Astrocyte (in vitro differentiated cells and primary cell): ENCODE data around the gene ZNF512B. TPM values are rescaled to one million over a fixed set of nuclear protein-coding genes. Genes with fewer than 3 reads are reported as not detected.

Experiments
- DNase-seq: peaks from one replicate; pipeline ENCODE4 v3.0.0-alpha.2; 2010; ENCODE audit warnings: low read depth
- FAIRE-seq: peaks from 2 replicates; lab custom pipeline; 2011; peaks lifted over from hg19 to GRCh38; lab: Jason Lieb, UNC
- H2AFZ ChIP-seq: 2 replicates; pipeline ENCODE4 v1.6.0; 2012; ENCODE audit warnings: low read depth, low read length, inconsistent platforms
- H3K27ac ChIP-seq: 2 replicates; pipeline ENCODE4 v1.5.1; 2011; ENCODE audit warnings: low read depth, low read length, inconsistent platforms
- H3K27me3 ChIP-seq: 2 replicates; pipeline ENCODE4 v1.6.0; 2011; ENCODE audit warnings: low read length, inconsistent platforms; ENCODE audit not compliant: insufficient read depth
- H3K36me3 ChIP-seq: 2 replicates; pipeline ENCODE4 v1.5.1; 2011; ENCODE audit warnings: low read length, inconsistent platforms; ENCODE audit not compliant: insufficient read depth
- H3K4me1 ChIP-seq: 2 replicates; pipeline ENCODE4 v1.5.1; 2011; ENCODE audit warnings: low read length, inconsistent platforms; ENCODE audit not compliant: insufficient read depth
- H3K4me2 ChIP-seq: 2 replicates; pipeline ENCODE4 v1.6.0; 2012; ENCODE audit warnings: low read length, inconsistent platforms
- H3K4me3 ChIP-seq: 2 replicates; pipeline ENCODE4 v1.5.1; 2011; ENCODE audit warnings: low read depth, mild to moderate bottlenecking, low read length, inconsistent platforms; ENCODE audit not compliant: insufficient read depth
- H3K79me2 ChIP-seq: 2 replicates; pipeline ENCODE4 v1.6.0; 2012; ENCODE audit warnings: mild to moderate bottlenecking, low read length, inconsistent platforms; ENCODE audit not compliant: insufficient read depth
- H3K9ac ChIP-seq: 2 replicates; pipeline ENCODE4 v1.6.0; 2012; ENCODE audit warnings: mild to moderate bottlenecking, low read length, inconsistent platforms
- H3K9me3 ChIP-seq: 2 replicates; pipeline ENCODE4 v1.5.1; 2012; ENCODE audit warnings: low read depth, mild to moderate bottlenecking, low read length, inconsistent platforms; ENCODE audit not compliant: insufficient read depth
- H4K20me1 ChIP-seq: 2 replicates; pipeline ENCODE4 v1.6.0; 2012; ENCODE audit warnings: low read length, inconsistent platforms; ENCODE audit not compliant: insufficient read depth
- H3K27ac Mint-ChIP-seq: one replicate; pipeline ENCODE4 v1.8.0; 2021; ENCODE audit warnings: mild to moderate bottlenecking, mixed read lengths; ENCODE audit not compliant: unreplicated experiment
- H3K27me3 Mint-ChIP-seq: one replicate; pipeline ENCODE4 v1.8.0; 2021; ENCODE audit warnings: low read depth, mixed read lengths; ENCODE audit not compliant: unreplicated experiment
- H3K36me3 Mint-ChIP-seq: one replicate; pipeline ENCODE4 v1.8.0; 2021; ENCODE audit warnings: low read depth, mixed read lengths; ENCODE audit not compliant: unreplicated experiment
- H3K4me1 Mint-ChIP-seq: one replicate; pipeline ENCODE4 v1.8.0; 2021; ENCODE audit warnings: low read depth, mixed read lengths; ENCODE audit not compliant: unreplicated experiment
- H3K4me3 Mint-ChIP-seq: one replicate; pipeline ENCODE4 v1.8.0; 2021; ENCODE audit warnings: mild to moderate bottlenecking, moderate library complexity, mixed read lengths; ENCODE audit not compliant: unreplicated experiment
- H3K9me3 Mint-ChIP-seq: one replicate; pipeline ENCODE4 v1.8.0; 2021; ENCODE audit warnings: mild to moderate bottlenecking, mixed read lengths; ENCODE audit not compliant: unreplicated experiment
- CTCF ChIP-seq: IDR thresholded peaks from 2 replicates; pipeline ENCODE4 v1.5.1; 2011; ENCODE audit warnings: low read depth, mild to moderate bottlenecking, inconsistent platforms, low read length, moderate library complexity; ENCODE audit not compliant: insufficient read depth
- EZH2 ChIP-seq: IDR thresholded peaks from 2 replicates; pipeline ENCODE4 v1.6.1; 2012; ENCODE audit warnings: mild to moderate bottlenecking, low read length, inconsistent platforms; ENCODE audit not compliant: insufficient read depth
- total RNA-seq: library from RNA; stranded (reverse); gene quantifications from 2 replicates; pipeline ENCODE4 v1.2.1, GENCODE V29; 2021

Gene ZNF512B
- total RNA-seq, 1 donor from 2014 or later, result 27.7 TPM

- Mint-ChIP-seq H3K27me3 (no peaks in the 10 kb centered on the region), H3K36me3 (peaks cover 2% of the 10 kb centered on the region), H3K27ac (no peak overlapping the region), H3K4me3 (no peak overlapping the region), H3K9me3 (no peaks in the 10 kb centered on the region), H3K4me1 (peaks cover 2% of the 10 kb centered on the region)
- TF ChIP-seq EZH2 (no peak), CTCF (no peak)
- Histone ChIP-seq H4K20me1 (no peaks in the 10 kb centered on the region), H2AFZ (no peak overlapping the region), H3K27me3 (no peaks in the 10 kb centered on the region), H3K4me1 (peaks cover 8% of the 10 kb centered on the region), H3K79me2 (peaks cover 24% of the 10 kb centered on the region), H3K4me2 (no peak overlapping the region), H3K36me3 (peaks cover 7% of the 10 kb centered on the region), H3K9me3 (peaks cover 39% of the 10 kb centered on the region), H3K27ac (no peak overlapping the region), H3K9ac (no peak overlapping the region), H3K4me3 (no peak overlapping the region)
- FAIRE-seq (no peak), DNase-seq (no peak)
Observed at GRCh38 chr20:63964412-63964811, 5.3 kb downstream of the ZNF512B start.

DNA sequence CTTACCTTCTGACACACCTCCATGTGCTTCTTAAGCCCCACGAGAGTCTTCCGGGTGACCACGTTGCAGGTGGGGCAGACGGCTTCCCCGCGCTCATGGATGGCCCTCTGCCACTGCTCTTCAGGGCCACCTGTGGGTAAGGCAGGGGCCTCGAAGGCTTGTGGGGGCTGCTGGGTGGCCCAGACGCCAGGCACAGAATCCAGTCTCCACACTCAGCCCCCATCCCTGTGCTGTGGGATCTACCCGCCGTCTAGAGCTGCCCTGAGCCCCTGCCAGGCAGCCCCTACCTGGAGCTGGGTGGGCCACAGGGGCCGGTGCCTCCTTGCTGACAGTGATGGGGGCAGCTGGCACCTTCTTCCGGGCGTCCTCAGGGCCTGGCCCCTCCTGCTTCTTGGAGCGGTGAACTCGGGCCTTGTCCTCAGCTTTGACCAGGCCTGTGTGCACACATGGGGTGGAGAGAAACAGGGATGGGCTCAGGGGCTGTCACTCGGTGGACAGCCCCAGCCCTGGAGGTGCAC is 5.9 kb downstream of the ZNF512B start:
- H3K27ac ChIP-seq, result no peak overlapping the region
- H3K79me2 ChIP-seq, result peaks cover 19% of the 10 kb centered on the region
- H3K27ac Mint-ChIP-seq, result no peak overlapping the region
- no peak overlapping the region for H3K4me3 ChIP-seq
- peaks cover 2% of the 10 kb centered on the region for H3K4me1 Mint-ChIP-seq
- peaks cover 7% of the 10 kb centered on the region for H3K36me3 ChIP-seq
- no peak overlapping the region for H3K4me2 ChIP-seq
- no peaks in the 10 kb centered on the region for H4K20me1 ChIP-seq
- no peak for DNase-seq
- H3K9me3 ChIP-seq, result peaks cover 39% of the 10 kb centered on the region
- peaks cover 2% of the 10 kb centered on the region for H3K36me3 Mint-ChIP-seq
- H3K27me3 Mint-ChIP-seq, result no peaks in the 10 kb centered on the region
- TF ChIP-seq EZH2 (no peak), CTCF (no peak)
- no peaks in the 10 kb centered on the region for H3K9me3 Mint-ChIP-seq
- H3K9ac ChIP-seq, result no peak overlapping the region
- no peak overlapping the region for H3K4me3 Mint-ChIP-seq
- H3K4me1 ChIP-seq, result peaks cover 4% of the 10 kb centered on the region
- no peak overlapping the region for H2AFZ ChIP-seq
- no peaks in the 10 kb centered on the region for H3K27me3 ChIP-seq
- FAIRE-seq, result no peak

DNA sequence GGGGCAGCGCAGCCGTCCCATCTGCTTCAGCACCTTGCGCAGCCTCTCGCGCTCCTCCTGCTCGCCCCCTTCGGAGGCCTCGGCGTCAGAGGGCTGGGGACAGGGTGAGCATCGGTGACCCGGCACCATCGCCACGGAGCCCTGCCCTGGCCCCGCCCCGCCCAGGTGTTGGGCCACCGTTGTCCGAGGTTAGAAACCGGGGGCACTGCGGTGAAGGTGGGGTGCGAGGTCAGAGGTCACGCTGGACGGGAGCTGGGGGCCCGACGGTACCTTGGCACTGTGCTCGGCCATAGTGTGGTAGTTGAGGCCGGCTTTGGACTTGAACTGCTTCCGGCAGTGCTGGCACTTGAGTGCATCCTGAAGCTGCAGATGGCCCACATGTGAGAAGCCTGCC is 6.4 kb downstream of the ZNF512B start:
- H3K36me3 ChIP-seq, result peaks cover 7% of the 10 kb centered on the region
- H3K9me3 ChIP-seq, result peaks cover 38% of the 10 kb centered on the region
- H3K27ac ChIP-seq, result no peak overlapping the region
- no peak overlapping the region for H2AFZ ChIP-seq
- no peaks in the 10 kb centered on the region for H3K27me3 ChIP-seq
- no peak for DNase-seq
- H3K36me3 Mint-ChIP-seq, result peaks cover 2% of the 10 kb centered on the region
- H3K4me2 ChIP-seq, result no peak overlapping the region
- no peaks in the 10 kb centered on the region for H4K20me1 ChIP-seq
- H3K27ac Mint-ChIP-seq, result no peak overlapping the region
- FAIRE-seq, result no peak
- H3K4me3 Mint-ChIP-seq, result no peak overlapping the region
- H3K4me1 Mint-ChIP-seq, result no peaks in the 10 kb centered on the region
- TF ChIP-seq CTCF (no peak), EZH2 (no peak)
- no peaks in the 10 kb centered on the region for H3K4me1 ChIP-seq
- H3K9me3 Mint-ChIP-seq, result no peaks in the 10 kb centered on the region
- no peaks in the 10 kb centered on the region for H3K27me3 Mint-ChIP-seq
- H3K9ac ChIP-seq, result no peak overlapping the region
- H3K4me3 ChIP-seq, result no peak overlapping the region
- peaks cover 14% of the 10 kb centered on the region for H3K79me2 ChIP-seq
